GM21390 (cell line): ENCODE data around the gene SPATA13.
"Not testable (repeated sequence)": the region's sequence is repeated elsewhere in the genome, so short reads cannot be mapped to it uniquely, and the experiment has no call there.

Source experiments
- ATAC-seq: cut with Tn5 transposase; IDR thresholded peaks from one replicate; pipeline ENCODE4 v1.9.1; 2021; ENCODE audit not compliant: unreplicated experiment

Gene SPATA13

GRCh38 chr13:24160458-24161009, at the start of gene SPATA13:
Gene SPATA13, plus strand, starts transcription at chr13:24160720. Its CDS starts 62,210 bp downstream, at chr13:24222930.
- ATAC-seq: peak; percentile 83

GRCh38 chr13:24112791-24113190, 47.7 kb upstream of the SPATA13 start:
- no peak for ATAC-seq

DNA sequence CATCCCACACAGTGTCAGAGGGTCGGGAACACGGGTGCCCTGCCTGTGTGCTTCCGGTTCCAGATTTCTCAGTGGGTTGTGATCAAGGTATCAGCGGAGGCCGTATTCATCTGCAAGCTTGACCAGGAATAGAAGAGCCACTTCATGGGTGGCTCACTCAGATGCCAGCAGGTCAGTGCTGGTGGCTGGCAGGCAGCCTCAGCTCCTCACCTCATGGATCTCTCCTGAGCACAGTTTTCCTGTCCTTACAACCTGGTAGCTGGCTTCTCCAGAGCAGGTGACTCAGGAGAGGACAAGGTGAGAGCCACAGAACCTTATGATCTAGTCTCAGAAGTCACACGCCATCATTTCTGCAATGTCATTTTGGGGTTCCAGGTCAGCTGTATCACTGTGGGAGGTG, 44.8 kb upstream of the SPATA13 start:
- no peak for ATAC-seq

DNA sequence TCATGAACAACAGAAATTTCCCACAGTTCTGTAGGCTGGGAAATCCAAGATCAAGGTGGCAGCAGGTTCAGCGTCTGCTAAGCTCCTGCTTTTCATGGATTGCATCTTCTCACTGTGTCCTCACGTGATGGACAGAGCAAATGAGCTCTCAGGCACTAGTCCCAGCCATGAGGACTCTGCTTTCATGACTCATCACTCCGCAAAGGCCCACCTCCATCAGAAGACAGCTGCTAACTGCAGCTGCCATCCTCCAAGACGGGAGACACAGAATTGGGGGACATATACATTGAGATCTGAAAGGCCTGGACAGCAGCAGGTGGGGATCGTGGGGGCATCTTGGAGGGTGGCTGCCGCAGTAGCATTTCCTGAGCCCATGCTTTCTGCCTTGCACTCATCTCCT, 44.4 kb upstream of the SPATA13 start:
- no peak for ATAC-seq

GRCh38 chr13:24118576-24118975, 41.9 kb upstream of the SPATA13 start:
- ATAC-seq: no peak

GRCh38 chr13:24119626-24120508, 40.7 kb upstream of the SPATA13 start:
- ATAC-seq: no peak

DNA sequence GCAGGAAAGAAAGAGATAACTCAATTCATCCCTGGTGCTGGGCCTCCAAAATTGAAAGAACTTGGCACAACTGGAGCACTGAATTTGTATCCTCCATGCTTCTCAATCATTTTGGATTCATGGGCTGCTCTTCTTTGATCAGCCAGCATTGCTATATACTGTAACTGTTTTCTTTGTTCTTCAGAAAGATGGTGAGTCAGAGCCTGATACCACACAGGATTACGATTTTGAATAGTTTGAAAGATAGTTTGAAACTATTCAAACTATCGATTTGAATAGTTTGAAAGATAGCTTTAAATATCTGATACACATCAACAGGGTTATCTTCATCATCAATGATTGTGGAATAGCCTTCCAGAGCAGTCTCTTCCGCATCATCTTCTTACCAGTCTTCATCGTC, 38.5 kb upstream of the SPATA13 start:
- ATAC-seq: not testable (repeated sequence)

DNA sequence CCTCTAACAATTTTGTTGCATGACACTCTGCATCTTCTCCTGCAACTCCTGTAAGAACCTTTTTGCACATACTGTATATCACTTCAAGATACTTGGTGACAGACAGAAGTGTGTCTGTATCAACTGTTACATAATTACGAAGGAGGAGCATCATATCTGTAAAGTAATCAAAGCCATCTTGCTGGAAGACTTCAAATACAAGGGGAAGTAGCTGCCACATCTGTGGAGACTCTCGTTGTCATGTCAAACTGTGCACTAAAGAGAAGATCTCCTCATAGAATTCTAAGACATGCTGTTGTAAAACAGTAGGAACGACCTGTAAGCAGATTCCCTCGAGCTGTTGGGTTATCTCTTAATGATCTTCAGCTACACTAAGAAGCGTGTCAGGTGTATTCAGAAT, 38.0 kb upstream of the SPATA13 start:
- no peak for ATAC-seq

GRCh38 chr13:24123761-24124160, 36.8 kb upstream of the SPATA13 start:
- ATAC-seq: no peak

DNA sequence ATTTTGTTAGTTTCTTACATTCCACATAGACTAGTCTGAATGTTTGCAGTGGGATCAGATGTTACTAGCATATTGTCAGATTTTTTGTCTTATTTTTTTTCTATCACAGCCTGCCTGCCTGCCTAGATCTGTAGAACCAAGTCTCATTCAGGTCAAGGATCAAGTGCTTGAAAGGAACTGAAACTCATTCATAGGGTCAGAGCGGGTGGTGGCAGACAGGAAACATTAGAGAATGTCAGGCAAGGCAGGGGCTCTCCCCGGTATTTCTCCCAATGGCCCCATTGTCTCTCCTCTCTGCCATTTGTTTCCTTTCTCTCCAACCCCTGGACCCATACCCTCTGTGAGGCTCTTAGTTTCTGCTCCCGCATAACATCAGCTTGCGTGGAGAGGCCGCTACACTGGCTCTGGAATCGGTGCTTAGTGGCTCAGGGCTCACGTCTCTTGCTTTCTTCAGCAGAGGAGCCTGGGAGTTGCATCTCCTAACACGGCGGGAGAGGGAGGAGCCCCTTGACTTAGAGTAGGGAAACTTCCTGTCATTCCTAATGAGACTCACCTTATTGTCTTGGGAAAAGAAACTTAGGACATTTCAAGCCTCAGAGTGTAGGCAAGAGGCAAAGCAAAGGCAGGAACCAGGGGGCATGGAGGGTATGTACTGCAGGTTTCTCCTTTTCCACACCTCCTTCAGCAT, 35.6 kb upstream of the SPATA13 start:
- peak; percentile 86 for ATAC-seq

DNA sequence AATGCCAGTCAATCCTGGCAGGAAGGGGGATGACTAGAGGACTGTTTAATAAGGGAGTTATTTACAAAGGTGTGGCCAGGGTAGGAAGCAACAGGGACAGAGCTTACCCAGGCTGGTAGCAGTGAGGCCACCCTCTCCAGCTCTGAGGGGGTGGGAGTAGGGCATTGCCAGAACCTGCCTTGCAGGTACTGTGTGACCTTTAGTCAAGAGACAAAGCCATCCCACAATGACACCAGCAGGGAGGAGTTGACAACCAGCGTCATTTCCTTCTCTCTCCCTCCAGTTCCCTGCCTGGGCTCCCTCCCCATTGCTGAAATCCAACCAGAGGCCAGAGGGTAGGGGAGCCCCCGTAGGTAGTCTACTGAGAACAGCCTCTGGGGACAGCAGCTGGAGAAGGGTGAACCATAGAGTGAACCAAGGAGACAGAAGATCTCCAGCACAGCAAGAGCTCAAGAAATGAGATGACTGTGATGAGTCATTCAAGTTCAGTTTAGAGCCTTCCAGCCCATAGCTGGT, 33.3 kb upstream of the SPATA13 start:
- ATAC-seq: peak; percentile 70

- no peak for ATAC-seq
Measured at GRCh38 chr13:24128112-24128511, 32.4 kb upstream of the SPATA13 start.

GRCh38 chr13:24128962-24129361, 31.6 kb upstream of the SPATA13 start:
- no peak for ATAC-seq

DNA sequence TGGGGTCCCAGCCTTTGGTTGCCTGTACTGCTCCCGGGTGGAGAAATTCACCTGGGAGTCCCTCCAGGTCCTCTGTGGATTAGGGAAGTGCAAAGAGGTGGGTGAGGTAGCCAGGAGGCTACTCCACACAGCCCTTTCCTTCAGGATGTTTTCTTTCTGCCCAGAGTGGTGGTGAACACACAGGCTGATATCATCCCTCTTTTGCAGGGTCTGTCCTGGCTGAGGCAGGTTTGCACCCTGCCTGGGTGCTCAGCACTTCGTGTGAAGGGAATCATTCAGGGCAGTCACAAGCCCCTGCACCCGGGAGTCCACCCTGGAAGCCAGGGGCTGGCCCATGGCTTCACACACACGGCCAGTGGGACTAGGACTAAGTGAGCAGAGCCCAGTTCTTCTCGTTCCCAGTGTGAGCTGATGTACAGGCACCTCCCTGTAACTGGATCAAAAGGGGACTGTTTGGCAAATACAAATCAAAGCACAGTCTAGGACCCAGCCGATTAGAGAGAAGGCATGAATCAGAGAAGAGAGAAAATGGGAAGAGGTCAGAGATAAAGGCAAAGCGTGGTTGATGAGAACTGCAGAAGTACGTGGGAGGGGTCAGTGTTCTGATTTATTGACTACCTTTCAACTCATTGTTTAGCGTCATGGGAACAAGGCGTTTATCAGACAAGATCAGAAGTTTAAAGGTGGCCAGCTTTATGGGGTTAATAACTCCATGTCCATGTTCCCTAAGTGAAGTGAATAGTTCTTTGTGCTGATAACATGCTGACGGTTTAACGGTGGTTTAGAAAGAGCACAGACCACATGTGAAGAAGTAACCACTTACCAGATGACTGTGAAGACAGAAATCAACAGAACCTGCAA, 30.4 kb upstream of the SPATA13 start:
- ATAC-seq: no peak

- ATAC-seq: no peak
Measured at GRCh38 chr13:24131749-24132148, 28.8 kb upstream of the SPATA13 start.

DNA sequence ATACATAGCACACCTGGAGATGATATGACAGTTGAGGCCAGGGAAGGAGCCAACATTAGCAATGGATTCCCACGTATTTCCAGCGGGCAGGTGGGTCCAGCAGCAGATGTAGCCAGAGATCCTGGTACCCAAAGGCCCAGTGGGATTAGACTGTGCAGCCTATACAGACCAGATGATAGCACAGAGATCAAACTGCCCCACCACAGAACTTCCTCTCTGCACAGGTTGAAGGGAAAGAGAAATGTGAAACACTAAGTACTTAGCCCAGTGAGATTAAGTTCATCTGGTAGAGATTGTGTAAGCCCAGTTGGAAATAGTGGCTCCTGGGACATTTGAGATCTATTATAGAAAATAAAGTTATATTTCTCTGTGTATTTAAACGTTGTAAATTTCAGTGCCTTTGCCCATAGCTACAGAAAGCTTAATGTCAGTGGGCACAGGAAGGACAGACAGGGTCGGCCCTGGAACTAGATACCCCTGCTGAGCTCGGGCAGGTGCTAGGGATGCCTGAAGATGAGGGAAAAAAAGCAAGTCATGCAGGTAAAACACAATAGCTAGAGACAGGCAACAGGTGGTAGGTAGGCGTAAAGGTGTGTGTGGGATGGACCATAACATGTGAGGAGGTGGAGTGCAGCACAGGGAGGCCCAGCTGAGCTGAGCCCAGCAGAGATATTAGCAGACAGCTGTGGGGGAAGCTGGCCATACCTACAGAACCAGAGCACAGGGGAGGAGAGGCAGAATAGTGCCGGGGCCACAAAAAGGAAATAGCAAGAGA, 27.3 kb upstream of the SPATA13 start:
- ATAC-seq: no peak

DNA sequence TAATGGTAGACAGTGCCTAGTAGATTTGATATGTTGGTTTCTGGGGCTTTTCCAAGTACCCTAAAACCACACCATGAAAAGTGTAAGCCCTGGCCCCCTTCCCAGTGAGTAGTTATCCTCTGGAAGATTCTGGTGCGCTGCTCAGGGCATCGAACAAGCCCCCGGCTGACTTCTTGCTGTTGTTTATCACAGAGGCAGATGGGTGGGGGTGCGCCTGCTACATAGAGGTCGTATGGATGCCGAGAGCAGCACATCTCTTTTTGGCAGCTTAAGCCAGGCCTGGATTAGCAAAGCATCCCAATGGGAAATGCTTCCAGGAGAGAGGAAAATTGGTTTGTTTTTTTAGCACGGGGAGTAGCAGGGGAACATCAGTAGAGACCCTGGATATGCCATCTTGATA, 26.3 kb upstream of the SPATA13 start:
- ATAC-seq: no peak

DNA sequence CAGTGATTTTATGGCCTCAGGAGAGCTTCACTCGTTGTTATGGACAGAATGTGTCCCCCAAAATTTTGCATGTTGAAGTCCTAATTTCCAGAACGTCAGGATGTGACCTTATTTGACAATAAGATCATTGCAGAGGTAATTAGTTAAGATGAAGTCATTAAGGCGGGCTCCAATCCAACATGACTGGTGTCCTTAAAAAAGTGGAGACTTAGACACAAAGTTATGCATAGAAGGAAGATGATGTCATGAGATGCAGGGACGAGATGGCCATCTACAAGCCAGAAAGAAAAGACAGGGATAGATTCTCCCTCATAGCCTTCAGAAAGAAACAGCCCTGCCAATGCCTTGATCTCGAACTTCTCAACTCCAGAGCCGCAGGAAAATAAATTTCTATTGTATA, 25.8 kb upstream of the SPATA13 start:
- no peak for ATAC-seq

DNA sequence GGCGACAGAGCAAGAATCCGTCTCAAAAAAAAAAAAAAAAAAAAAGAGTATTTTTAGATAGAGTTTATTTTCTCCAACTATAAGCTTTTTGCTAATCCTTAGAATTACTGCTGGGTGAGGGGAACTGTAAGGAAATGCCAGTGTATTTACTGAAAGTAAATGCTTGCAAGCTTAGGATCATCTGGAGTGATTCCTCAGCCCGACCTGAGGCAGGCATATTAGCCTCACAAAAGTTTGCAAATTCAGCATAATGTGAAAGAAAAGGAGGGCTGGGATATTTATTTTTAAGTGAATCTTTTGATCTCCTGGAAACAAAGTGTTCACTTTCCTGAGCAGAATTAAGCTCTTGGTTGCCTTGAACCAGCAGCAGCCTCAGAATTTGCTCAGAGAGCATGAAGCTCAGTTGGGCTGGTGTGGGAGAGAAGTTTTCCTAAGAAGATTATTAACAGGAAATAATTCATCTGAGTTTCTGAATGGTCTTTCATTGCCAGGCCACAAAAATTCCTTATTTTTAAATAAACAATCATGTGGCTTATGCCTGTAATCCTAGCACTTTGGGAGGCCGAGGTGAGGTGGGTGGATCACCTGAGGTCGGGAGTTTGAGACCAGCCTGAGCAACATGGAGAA, 24.7 kb upstream of the SPATA13 start:
- no peak for ATAC-seq

DNA sequence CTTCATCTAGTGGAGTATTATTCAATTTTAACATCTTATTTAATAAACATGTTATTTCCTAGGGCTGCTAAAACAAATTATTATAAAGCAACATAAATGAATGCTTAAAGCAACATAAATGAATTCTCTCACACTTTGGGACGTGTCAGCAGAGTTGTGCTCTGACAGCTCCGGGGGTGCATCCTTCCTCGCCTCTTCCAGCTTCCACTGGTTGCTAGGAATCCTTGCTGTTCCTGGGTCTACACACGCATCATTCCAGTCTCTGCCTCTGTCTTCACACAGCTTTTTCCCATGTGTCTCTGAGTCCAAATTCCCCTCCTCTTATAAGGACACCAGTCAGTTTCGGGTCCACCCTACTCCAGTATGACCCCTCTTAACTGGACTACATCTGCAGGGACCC, 21.6 kb upstream of the SPATA13 start:
- no peak for ATAC-seq
